ENCODE measurements around the gene GPRC5D. TPM values are rescaled to one million over a fixed set of nuclear protein-coding genes. Genes with fewer than 3 reads are reported as not detected.
A peak's percentile ranks its signal among the peaks of the same experiment; 100 is the strongest.

Gene GPRC5D
- polyA plus RNA-seq, 3 donors = 0.49 TPM; not detected in 2

GRCh38 chr12:12997156-12997555 lies 45.2 kb upstream of the GPRC5D start:
- H4K20me1 ChIP-seq (ENCODE audit: insufficient read depth, low read length) = no peaks in the 10 kb centered on the region
- no peak overlapping the region for H2AFZ ChIP-seq (ENCODE audit: insufficient read depth, low read depth, low read length, poor library complexity, severe bottlenecking)
- intact Hi-C loops (cut with micrococcal nuclease) = no loop called here
- no peaks in the 10 kb centered on the region for H3K36me3 ChIP-seq (replicated peaks in 1 of 2; ENCODE audit: control insufficient read depth in 1 of 2, insufficient read depth in 2 of 2, low read length in 2 of 2)
- H3K4me2 ChIP-seq (replicated peaks; ENCODE audit: extremely low read depth, low read length, poor library complexity, severe bottlenecking) = no peak overlapping the region
- no peak overlapping the region for H3K9ac ChIP-seq (ENCODE audit: insufficient read depth, low read length, poor library complexity, severe bottlenecking)
- Mint-ChIP-seq H3K27ac (peak overlapping the region in 3 of 7 donors; percentile 19 to 51 (median 31)), H3K27me3 (ENCODE audit: low read depth in 3 of 3) (no peaks in the 10 kb centered on the region), H3K9me3 (no peaks in the 10 kb centered on the region), H3K36me3 (peaks cover 6 to 11% of the 10 kb centered on the region in 2 donors), H3K4me1 (peaks cover 66% of the 10 kb centered on the region), H3K4me3 (no peak overlapping the region)
- WGBS (ENCODE audit: insufficient coverage) = no CpG with 5 or more reads among the region's 3 CpGs
- DNase-seq = no peak
- peaks cover 60% of the 10 kb centered on the region for H3K79me2 ChIP-seq (ENCODE audit: insufficient read depth, low read length)
- no peaks in the 10 kb centered on the region for H3K9me3 ChIP-seq (replicated peaks in 1 of 2; ENCODE audit: control insufficient read depth in 1 of 2, insufficient read depth in 1 of 2, low read length in 2 of 2)
- no peak for TF ChIP-seq CTCF (IDR thresholded peaks at IDR 0.05)
- no peak overlapping the region for H3K27ac ChIP-seq (ENCODE audit: low read depth in 1 of 2, low read length in 2 of 2)
- H3K4me1 ChIP-seq (ENCODE audit: control insufficient read depth in 1 of 2, insufficient read depth in 2 of 2, low read length in 2 of 2) = peaks cover 49 to 55% of the 10 kb centered on the region in 2 donors
- H3K27me3 ChIP-seq (ENCODE audit: control insufficient read depth in 2 of 2, insufficient read depth in 2 of 2, low read length in 2 of 2) = no peaks in the 10 kb centered on the region
- no peak overlapping the region for H3K4me3 ChIP-seq (replicated peaks in 1 of 3; ENCODE audit: low read depth in 2 of 3, low read length in 3 of 3)

- H3K4me1 Mint-ChIP-seq = peaks cover 69% of the 10 kb centered on the region
Measured at GRCh38 chr12:12996209-12996608, 44.2 kb upstream of the GPRC5D start.

More at GRCh38 chr12:12996209-12996608, 44.2 kb upstream of the GPRC5D start:
- H3K79me2 ChIP-seq (ENCODE audit: insufficient read depth, low read length) = peaks cover 64% of the 10 kb centered on the region
- Mint-ChIP-seq H3K36me3 (peaks cover 3 to 11% of the 10 kb centered on the region in 2 donors), H3K9me3 (no peaks in the 10 kb centered on the region), H3K4me3 (no peak overlapping the region), H3K27me3 (ENCODE audit: low read depth in 3 of 3) (no peaks in the 10 kb centered on the region), H3K27ac (peak overlapping the region in 2 of 7 donors; percentile 24 to 63)
- H3K4me3 ChIP-seq (replicated peaks in 1 of 3; ENCODE audit: low read depth in 2 of 3, low read length in 3 of 3) = no peak overlapping the region
- H3K9me3 ChIP-seq (replicated peaks in 1 of 2; ENCODE audit: control insufficient read depth in 1 of 2, insufficient read depth in 1 of 2, low read length in 2 of 2) = no peaks in the 10 kb centered on the region
- no peak overlapping the region for H3K4me2 ChIP-seq (replicated peaks; ENCODE audit: extremely low read depth, low read length, poor library complexity, severe bottlenecking)
- intact Hi-C loops (cut with micrococcal nuclease) = no loop called here
- H3K4me1 ChIP-seq (ENCODE audit: control insufficient read depth in 1 of 2, insufficient read depth in 2 of 2, low read length in 2 of 2) = peaks cover 52 to 56% of the 10 kb centered on the region in 2 donors
- TF ChIP-seq CTCF (IDR thresholded peaks at IDR 0.05) = no peak
- no peak overlapping the region for H2AFZ ChIP-seq (ENCODE audit: insufficient read depth, low read depth, low read length, poor library complexity, severe bottlenecking)
- DNase-seq = no peak
- H3K36me3 ChIP-seq (replicated peaks in 1 of 2; ENCODE audit: control insufficient read depth in 1 of 2, insufficient read depth in 2 of 2, low read length in 2 of 2) = no peaks in the 10 kb centered on the region
- WGBS (ENCODE audit: insufficient coverage) = 100% methylated on average over 2 of the region's 3 CpGs
- no peak overlapping the region for H3K9ac ChIP-seq (ENCODE audit: insufficient read depth, low read length, poor library complexity, severe bottlenecking)
- H3K27ac ChIP-seq (ENCODE audit: low read depth in 1 of 2, low read length in 2 of 2) = no peak overlapping the region
- no peaks in the 10 kb centered on the region for H4K20me1 ChIP-seq (ENCODE audit: insufficient read depth, low read length)
- H3K27me3 ChIP-seq (ENCODE audit: control insufficient read depth in 2 of 2, insufficient read depth in 2 of 2, low read length in 2 of 2) = no peaks in the 10 kb centered on the region
